HUES48 (cell line): ENCODE measurements around the gene DAAM2.

Experiments
- H3K27ac ChIP-seq: one replicate; pipeline ENCODE4 v1.7.0; 2013; ENCODE audit warnings: low read depth, low read length, inconsistent platforms
- H3K27me3 ChIP-seq: 2 replicates; pipeline ENCODE4 v1.6.1; 2013; ENCODE audit warnings: mild to moderate bottlenecking, low read length; ENCODE audit not compliant: control insufficient read depth, insufficient read depth
- H3K36me3 ChIP-seq: 2 replicates; pipeline ENCODE4 v1.6.1; 2013; ENCODE audit warnings: low read length; ENCODE audit not compliant: control insufficient read depth, insufficient read depth
- H3K4me1 ChIP-seq: 2 replicates; pipeline ENCODE4 v1.6.1; 2013; ENCODE audit warnings: mild to moderate bottlenecking, low read length; ENCODE audit not compliant: control insufficient read depth, insufficient read depth
- H3K4me3 ChIP-seq: 2 replicates; pipeline ENCODE4 v1.5.1; 2013; ENCODE audit warnings: mild to moderate bottlenecking, low read depth, low read length
- H3K9ac ChIP-seq: 2 replicates; pipeline ENCODE4 v1.6.1; 2013; ENCODE audit warnings: mild to moderate bottlenecking, low read depth, low read length, moderate library complexity
- H3K9me3 ChIP-seq: 2 replicates; pipeline ENCODE4 v1.6.1; 2013; ENCODE audit warnings: low read length; ENCODE audit not compliant: control insufficient read depth, insufficient read depth

Gene DAAM2

GRCh38 chr6:39769012-39769411, 23.2 kb upstream of the DAAM2 start:
- H3K36me3 ChIP-seq = no peaks in the 10 kb centered on the region
- no peaks in the 10 kb centered on the region for H3K4me1 ChIP-seq
- no peaks in the 10 kb centered on the region for H3K9me3 ChIP-seq
- no peak overlapping the region for H3K4me3 ChIP-seq
- no peak overlapping the region for H3K9ac ChIP-seq
- no peaks in the 10 kb centered on the region for H3K27me3 ChIP-seq
- H3K27ac ChIP-seq = no peak overlapping the region

GRCh38 chr6:39770446-39770845, 21.7 kb upstream of the DAAM2 start:
- H3K27me3 ChIP-seq = no peaks in the 10 kb centered on the region
- no peak overlapping the region for H3K9ac ChIP-seq
- no peaks in the 10 kb centered on the region for H3K4me1 ChIP-seq
- no peak overlapping the region for H3K4me3 ChIP-seq
- no peak overlapping the region for H3K27ac ChIP-seq
- H3K36me3 ChIP-seq = no peaks in the 10 kb centered on the region
- H3K9me3 ChIP-seq = no peaks in the 10 kb centered on the region

GRCh38 chr6:39772559-39773273, 19.5 kb upstream of the DAAM2 start:
- no peak overlapping the region for H3K27ac ChIP-seq
- no peaks in the 10 kb centered on the region for H3K36me3 ChIP-seq
- peaks cover 11% of the 10 kb centered on the region for H3K4me1 ChIP-seq
- H3K9me3 ChIP-seq = no peaks in the 10 kb centered on the region
- H3K9ac ChIP-seq = no peak overlapping the region
- no peak overlapping the region for H3K4me3 ChIP-seq
- no peaks in the 10 kb centered on the region for H3K27me3 ChIP-seq

- Histone ChIP-seq H3K4me1 (peaks cover 11% of the 10 kb centered on the region), H3K36me3 (no peaks in the 10 kb centered on the region), H3K27ac (no peak overlapping the region), H3K9ac (no peak overlapping the region), H3K4me3 (no peak overlapping the region), H3K27me3 (no peaks in the 10 kb centered on the region), H3K9me3 (no peaks in the 10 kb centered on the region)
Observed at GRCh38 chr6:39773782-39774181, 18.4 kb upstream of the DAAM2 start.

GRCh38 chr6:39776581-39776980, 15.6 kb upstream of the DAAM2 start:
- H3K36me3 ChIP-seq = no peaks in the 10 kb centered on the region
- peaks cover 11% of the 10 kb centered on the region for H3K4me1 ChIP-seq
- no peak overlapping the region for H3K4me3 ChIP-seq
- no peak overlapping the region for H3K9ac ChIP-seq
- no peaks in the 10 kb centered on the region for H3K9me3 ChIP-seq
- no peaks in the 10 kb centered on the region for H3K27me3 ChIP-seq
- H3K27ac ChIP-seq = no peak overlapping the region

GRCh38 chr6:39777218-39777617, 15.0 kb upstream of the DAAM2 start:
- Histone ChIP-seq H3K4me3 (no peak overlapping the region), H3K4me1 (peaks cover 11% of the 10 kb centered on the region), H3K9ac (no peak overlapping the region), H3K27me3 (no peaks in the 10 kb centered on the region), H3K27ac (no peak overlapping the region), H3K9me3 (no peaks in the 10 kb centered on the region), H3K36me3 (no peaks in the 10 kb centered on the region)

GRCh38 chr6:39777661-39778060, 14.5 kb upstream of the DAAM2 start:
- Histone ChIP-seq H3K9me3 (no peaks in the 10 kb centered on the region), H3K27me3 (no peaks in the 10 kb centered on the region), H3K36me3 (no peaks in the 10 kb centered on the region), H3K9ac (no peak overlapping the region), H3K27ac (no peak overlapping the region), H3K4me3 (no peak overlapping the region), H3K4me1 (peaks cover 11% of the 10 kb centered on the region)

GRCh38 chr6:39778581-39779255, 13.5 kb upstream of the DAAM2 start:
- Histone ChIP-seq H3K9me3 (no peaks in the 10 kb centered on the region), H3K4me3 (no peak overlapping the region), H3K9ac (no peak overlapping the region), H3K27me3 (no peaks in the 10 kb centered on the region), H3K36me3 (no peaks in the 10 kb centered on the region), H3K4me1 (peaks cover 11% of the 10 kb centered on the region), H3K27ac (no peak overlapping the region)

- Histone ChIP-seq H3K9ac (no peak overlapping the region), H3K36me3 (no peaks in the 10 kb centered on the region), H3K4me3 (no peak overlapping the region), H3K9me3 (no peaks in the 10 kb centered on the region), H3K27ac (no peak overlapping the region), H3K4me1 (no peaks in the 10 kb centered on the region), H3K27me3 (no peaks in the 10 kb centered on the region)
Observed at GRCh38 chr6:39785281-39785680, 6.9 kb upstream of the DAAM2 start.

- H3K36me3 ChIP-seq = no peaks in the 10 kb centered on the region
- no peak overlapping the region for H3K9ac ChIP-seq
- no peaks in the 10 kb centered on the region for H3K4me1 ChIP-seq
- H3K9me3 ChIP-seq = no peaks in the 10 kb centered on the region
- no peak overlapping the region for H3K4me3 ChIP-seq
- no peak overlapping the region for H3K27ac ChIP-seq
- no peaks in the 10 kb centered on the region for H3K27me3 ChIP-seq
Observed at GRCh38 chr6:39786649-39787048, 5.5 kb upstream of the DAAM2 start.

- H3K9me3 ChIP-seq = no peaks in the 10 kb centered on the region
- H3K27ac ChIP-seq = no peak overlapping the region
- no peak overlapping the region for H3K4me3 ChIP-seq
- H3K36me3 ChIP-seq = no peaks in the 10 kb centered on the region
- no peaks in the 10 kb centered on the region; the same call in 1 of the 2 replicates for H3K4me1 ChIP-seq
- no peak overlapping the region for H3K9ac ChIP-seq
- peaks cover 1% of the 10 kb centered on the region for H3K27me3 ChIP-seq
Observed at GRCh38 chr6:39787322-39787721, 4.9 kb upstream of the DAAM2 start.
